Measurements from ENCODE around the gene FTL.

- TF ChIP-seq GLIS3 (CRISPR knock-in tag; IDR thresholded peaks at IDR 0.05) (no peak), ZFP30 (CRISPR knock-in tag; IDR thresholded peaks at IDR 0.05) (no peak)
Measured at GRCh38 chr19:48953141-48953540, 12.0 kb upstream of the FTL start.

Data from SK-N-SH treated with all-trans-retinoic acid at 6 μM for 48 hours (cell line).